Naive thymus-derived CD8-positive, alpha-beta T cell (primary cell): ENCODE results near the gene UTP15. TPM values are rescaled to one million over a fixed set of nuclear protein-coding genes. Genes with fewer than 3 reads are reported as not detected.

Experiments used
- ATAC-seq, 2 donors: fragments of 150-1000 bp; cut with Tn5 transposase in 1 of 2; sonication (Bioruptor Pico), chemical (Tn5 transposase) in 1 of 2; 1 replicate in 1 of 2; 2 replicates in 1 of 2; pipeline ENCODE4 v1.10.0; 2021; ENCODE audit warnings: mild to moderate bottlenecking in 2 of 2, moderate library complexity in 2 of 2
- POLR2A ChIA-PET: fragments of 350-600 bp; sonication (Branson Sonifier 250); formaldehyde crosslinking; loops from one replicate; lab custom pipeline; 2021; ENCODE audit warnings: antibody characterized with exemption; lab: Charles Lee
- DNase-seq, 10 donors: peaks; one replicate each; pipeline versions ENCODE4 v3.0.0 to v3.0.0-alpha.2; 2020 to 2022
- H3K27ac Mint-ChIP-seq, 10 donors: one replicate each; pipeline ENCODE4 v1.8.0; 2020 to 2022; ENCODE audit warnings: mild to moderate bottlenecking in 10 of 10, mixed read lengths in 10 of 10, moderate library complexity in 4 of 10, inconsistent platforms in 1 of 10
- H3K27me3 Mint-ChIP-seq, 5 donors: one replicate each; pipeline ENCODE4 v1.8.0; 2021 to 2022; ENCODE audit warnings: mixed read lengths in 5 of 5
- H3K36me3 Mint-ChIP-seq, 3 donors: one replicate each; pipeline ENCODE4 v1.8.0; 2020 to 2022; ENCODE audit warnings: mixed read lengths in 3 of 3, mild to moderate bottlenecking in 2 of 3, inconsistent platforms in 1 of 3
- H3K4me1 Mint-ChIP-seq, 4 donors: one replicate each; pipeline ENCODE4 v1.8.0; 2021 to 2022; ENCODE audit warnings: mixed read lengths in 4 of 4
- H3K4me3 Mint-ChIP-seq, 10 donors: one replicate each; pipeline ENCODE4 v1.8.0; 2020 to 2022; ENCODE audit warnings: mild to moderate bottlenecking in 10 of 10, mixed read lengths in 10 of 10, moderate library complexity in 6 of 10, inconsistent platforms in 1 of 10
- H3K9me3 Mint-ChIP-seq, 9 donors: one replicate each; pipeline ENCODE4 v1.8.0; 2020 to 2022; ENCODE audit warnings: mixed read lengths in 9 of 9, mild to moderate bottlenecking in 3 of 9, inconsistent platforms in 1 of 9, moderate library complexity in 1 of 9
- polyA plus RNA-seq, 3 donors: library from polyadenylated mRNA; unstranded; fragments of 300-500 nt; fragmentation: Illumina TruSeq; gene quantifications; one replicate each; pipeline ENCODE4 v1.2.3, GENCODE V29; 2021
- total RNA-seq, 8 experiments: library from RNA in 2 of 8; stranded (reverse) in 2 of 8; gene quantifications; one replicate each; pipeline ENCODE4 v1.2.3 and lab custom pipeline; 2021 to 2026

The UTP15 gene
- total RNA-seq (10 to 100 TPM; 28.1 to 32.9 TPM), polyA plus RNA-seq (1 to 10 TPM; 5.3 to 9.8 (median 7.9) TPM), total RNA-seq (lab: John Stamatoyannopoulos, UW) (31.7 to 131 (median 49.1) reads per million in 6 experiments)

DNA sequence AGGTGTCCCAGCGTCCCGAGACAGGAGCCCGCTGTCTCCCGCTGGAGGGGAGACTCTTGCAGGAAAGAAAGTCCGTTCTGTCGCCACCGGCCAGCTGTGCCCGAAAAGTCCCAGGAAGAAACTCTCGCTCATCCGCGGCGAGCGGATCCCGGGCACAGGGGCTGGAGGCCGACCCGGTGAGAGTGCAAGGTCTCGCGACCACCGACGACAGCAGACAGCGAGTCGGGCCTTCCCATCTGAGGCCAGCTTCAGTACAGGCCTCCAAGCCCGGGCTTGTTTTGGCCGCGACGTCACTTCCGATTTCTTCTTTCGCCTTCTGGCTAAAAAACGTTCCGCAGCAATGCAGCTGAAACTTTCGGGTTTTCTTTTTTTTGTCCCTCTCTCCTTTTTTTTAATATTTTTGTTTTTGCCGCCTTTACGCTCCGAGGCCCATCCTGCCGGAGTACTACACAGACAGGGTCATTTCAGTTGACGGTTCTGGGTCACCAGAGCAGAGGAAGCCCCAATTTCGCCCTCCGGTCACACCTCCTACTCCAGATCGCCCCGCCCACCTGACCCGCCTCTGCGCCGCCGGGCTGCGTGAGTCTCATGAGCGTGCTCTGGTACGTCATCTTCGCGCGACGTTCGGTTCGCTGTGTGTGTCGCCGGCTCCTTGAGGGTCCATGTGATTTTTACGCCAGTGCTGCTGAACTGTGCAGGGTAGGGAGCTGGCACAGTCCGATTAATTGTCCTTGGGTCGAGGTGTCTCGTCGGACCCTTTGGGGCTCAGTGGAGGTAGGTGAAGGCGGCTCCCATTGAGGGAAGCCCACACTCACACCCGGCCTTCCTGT lies at the start of gene UTP15, which contains the start of gene ANKRA2:
Gene UTP15 (plus strand): TSS at position 605 of the 830 bp plus-strand sequence. CDS start 1,602 bp downstream, outside the sequence.
Gene ANKRA2 (minus strand): TSS at position 501 of the 830 bp plus-strand sequence. CDS start 2,758 bp downstream, outside the sequence.
- Mint-ChIP-seq H3K36me3 (peaks cover 5 to 41% (median 12%) of the 10 kb centered on the region in 3 donors), H3K4me3 (peak within 1 kb of the TSS; percentile 89 to 100 (median 98)), H3K27ac (peak within 1 kb of the TSS; percentile 97 to 100 (median 99)), H3K9me3 (no peaks in the 10 kb centered on the region), H3K4me1 (peaks cover 18 to 60% (median 52%) of the 10 kb centered on the region in 4 donors), H3K27me3 (peaks cover 0 to 3% (median 0%) of the 10 kb centered on the region in 5 donors)
- POLR2A ChIA-PET = interaction anchor here (0.6 to 3.0 kb wide), 3 partner anchors 26 to 67 kb away, joined by 3 to 36 read pairs (median 8); partner anchors contain the start of gene BTF3
- DNase-seq = peak; percentile 96 to 99 (median 98)
- ATAC-seq = peak; percentile 91

DNA sequence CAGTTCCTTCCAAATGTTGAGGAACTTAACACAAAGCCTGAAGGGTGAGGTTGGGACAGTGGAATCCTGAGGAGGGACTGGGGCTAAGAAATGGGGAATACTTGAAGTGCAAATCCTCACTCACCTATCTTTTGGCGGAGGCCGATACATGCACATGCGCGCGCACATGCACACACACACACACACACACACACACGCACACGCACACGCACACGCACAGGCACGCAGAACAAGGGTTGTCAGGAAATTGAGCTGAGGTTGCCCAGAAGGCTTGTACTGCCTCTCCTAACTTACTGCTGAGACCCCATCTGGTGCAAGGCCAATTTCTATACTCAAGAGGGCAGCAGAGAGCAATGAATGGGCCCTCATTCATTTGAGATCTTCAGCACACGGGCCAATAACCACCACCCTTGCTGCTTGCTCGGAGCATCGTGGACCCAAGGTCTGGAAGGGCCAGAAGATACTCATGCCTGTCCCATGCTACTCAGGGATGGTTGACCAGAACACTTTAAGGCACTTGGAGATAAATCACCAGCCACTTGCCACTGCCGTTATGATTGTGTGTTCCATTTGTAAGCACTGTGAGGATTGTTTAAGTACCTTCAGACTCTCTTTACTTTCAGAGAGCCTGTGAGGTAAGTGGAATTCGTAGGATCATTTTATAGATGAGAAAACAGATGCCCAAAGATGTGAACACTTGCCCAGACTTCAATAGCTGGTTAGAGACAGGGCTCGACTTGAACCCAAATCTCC lies 45.8 kb upstream of the UTP15 start:
- no peaks in the 10 kb centered on the region for H3K9me3 Mint-ChIP-seq
- no peaks in the 10 kb centered on the region for H3K36me3 Mint-ChIP-seq
- peak; percentile 99 for ATAC-seq
- POLR2A ChIA-PET = interaction anchor here (1.4 kb wide), 1 partner anchor 17 kb away, joined by 3 read pairs; no protein-coding TSS in a partner anchor
- H3K4me3 Mint-ChIP-seq = peak overlapping the region; percentile 15 to 82 (median 56)
- H3K4me1 Mint-ChIP-seq = peaks cover 5 to 10% (median 8%) of the 10 kb centered on the region in 4 donors
- DNase-seq = peak; percentile 21 to 83 (median 76)
- H3K27ac Mint-ChIP-seq = peak overlapping the region in 8 of 10 donors; percentile 9 to 88 (median 54)
- H3K27me3 Mint-ChIP-seq = peaks cover 0 to 1% (median 0%) of the 10 kb centered on the region in 5 donors

DNA sequence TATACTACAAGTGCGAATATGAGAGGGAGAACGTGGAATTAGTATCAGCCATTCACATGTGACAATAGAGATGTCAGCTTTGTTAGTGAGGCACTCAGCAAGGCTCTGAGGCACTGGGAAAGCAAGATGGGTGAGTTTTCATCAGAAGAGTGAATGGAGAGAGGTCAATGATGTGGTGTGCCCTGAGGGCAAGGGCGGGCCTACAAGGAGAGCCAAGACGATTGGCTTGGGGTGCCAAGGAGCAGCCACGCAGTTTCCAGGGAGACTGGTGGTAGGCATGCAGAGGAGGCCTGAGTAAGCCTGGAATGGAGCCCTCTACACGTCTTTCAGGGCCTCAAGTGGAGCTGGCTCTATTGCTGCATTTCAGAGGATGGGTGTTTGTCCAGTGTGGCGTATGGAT lies 42.6 kb upstream of the UTP15 start:
- no peak overlapping the region for H3K27ac Mint-ChIP-seq
- H3K9me3 Mint-ChIP-seq = no peaks in the 10 kb centered on the region
- no peaks in the 10 kb centered on the region for H3K36me3 Mint-ChIP-seq
- H3K4me1 Mint-ChIP-seq = peaks cover 5 to 10% (median 8%) of the 10 kb centered on the region in 4 donors
- ATAC-seq = no peak
- DNase-seq = no peak
- H3K4me3 Mint-ChIP-seq = no peak overlapping the region
- H3K27me3 Mint-ChIP-seq = peaks cover 3 to 10% (median 4%) of the 10 kb centered on the region in 5 donors
- POLR2A ChIA-PET = no interaction called here

GRCh38 chr5:73523861-73524260 lies 41.7 kb upstream of the UTP15 start:
- DNase-seq = no peak
- ATAC-seq = no peak
- no peak overlapping the region for H3K4me3 Mint-ChIP-seq
- H3K9me3 Mint-ChIP-seq = no peaks in the 10 kb centered on the region
- no peak overlapping the region for H3K27ac Mint-ChIP-seq
- POLR2A ChIA-PET = no interaction called here
- peaks cover 3 to 10% (median 6%) of the 10 kb centered on the region in 5 donors for H3K27me3 Mint-ChIP-seq
- peaks cover 5 to 10% (median 8%) of the 10 kb centered on the region in 4 donors for H3K4me1 Mint-ChIP-seq
- H3K36me3 Mint-ChIP-seq = no peaks in the 10 kb centered on the region

- H3K9me3 Mint-ChIP-seq = no peaks in the 10 kb centered on the region
- H3K27me3 Mint-ChIP-seq = peaks cover 4 to 12% (median 7%) of the 10 kb centered on the region in 5 donors
- ATAC-seq (no peak), DNase-seq (no peak)
- no peak overlapping the region for H3K27ac Mint-ChIP-seq
- H3K4me3 Mint-ChIP-seq = no peak overlapping the region
- POLR2A ChIA-PET = no interaction called here
- H3K36me3 Mint-ChIP-seq = no peaks in the 10 kb centered on the region
- H3K4me1 Mint-ChIP-seq = no peaks in the 10 kb centered on the region
Observed at GRCh38 chr5:73525606-73526203, 39.8 kb upstream of the UTP15 start.

DNA sequence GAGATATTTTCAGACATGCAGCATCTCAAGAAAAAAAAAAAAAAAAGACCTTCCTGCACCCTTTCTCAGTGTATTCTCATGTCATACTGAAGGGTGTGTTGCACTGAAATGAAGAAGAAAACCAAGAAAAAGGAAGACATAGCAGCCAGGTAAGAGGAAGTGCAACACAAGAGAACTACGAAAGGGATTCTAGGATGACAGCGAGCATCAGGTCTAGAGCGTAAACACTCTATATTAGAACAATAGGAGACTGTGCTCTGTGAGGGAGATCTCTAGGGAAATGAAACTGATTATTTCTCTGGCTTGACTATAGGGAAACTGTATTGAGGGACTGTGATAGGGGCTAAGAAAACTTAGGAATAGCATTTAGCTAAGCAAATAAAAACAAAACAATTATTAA lies 37.3 kb upstream of the UTP15 start:
- Mint-ChIP-seq H3K27me3 (peaks cover 11 to 22% (median 19%) of the 10 kb centered on the region in 5 donors), H3K4me1 (no peaks in the 10 kb centered on the region), H3K36me3 (no peaks in the 10 kb centered on the region), H3K27ac (no peak overlapping the region), H3K9me3 (no peaks in the 10 kb centered on the region), H3K4me3 (no peak overlapping the region)
- ATAC-seq (no peak), DNase-seq (no peak)
- POLR2A ChIA-PET = no interaction called here

DNA sequence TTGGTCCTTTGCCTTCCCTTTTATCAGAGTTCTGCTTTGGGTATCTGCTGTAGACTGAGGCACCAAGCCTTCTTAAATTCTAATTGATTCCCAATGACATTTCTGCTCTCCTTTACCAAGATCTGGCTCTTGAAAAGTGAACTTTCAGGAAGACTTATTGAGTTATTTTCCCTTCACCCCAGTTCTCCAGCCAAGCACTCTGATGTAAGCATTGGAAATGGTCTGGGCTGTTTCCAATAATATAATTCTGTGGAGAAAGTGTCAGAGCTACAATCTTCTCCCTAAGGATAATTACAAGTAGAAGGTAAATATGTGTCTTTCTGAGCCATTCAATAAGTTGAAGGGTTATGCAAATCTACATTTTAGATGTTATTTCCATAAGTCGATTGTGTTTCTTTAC lies 36.5 kb upstream of the UTP15 start:
- Mint-ChIP-seq H3K36me3 (no peaks in the 10 kb centered on the region), H3K4me1 (no peaks in the 10 kb centered on the region), H3K27ac (no peak overlapping the region), H3K4me3 (no peak overlapping the region), H3K27me3 (peaks cover 12 to 27% (median 20%) of the 10 kb centered on the region in 5 donors), H3K9me3 (no peaks in the 10 kb centered on the region)
- POLR2A ChIA-PET = no interaction called here
- ATAC-seq (no peak), DNase-seq (no peak)

GRCh38 chr5:73531356-73531755 lies 34.2 kb upstream of the UTP15 start:
- Mint-ChIP-seq H3K4me1 (no peaks in the 10 kb centered on the region), H3K36me3 (no peaks in the 10 kb centered on the region), H3K27ac (peak overlapping the region in 1 of 10 donors; percentile 6), H3K4me3 (no peak overlapping the region), H3K9me3 (no peaks in the 10 kb centered on the region), H3K27me3 (peaks cover 10 to 44% (median 23%) of the 10 kb centered on the region in 5 donors)
- POLR2A ChIA-PET = no interaction called here
- no peak for DNase-seq
- no peak for ATAC-seq

GRCh38 chr5:73532195-73532594 lies 33.3 kb upstream of the UTP15 start:
- Mint-ChIP-seq H3K27me3 (peaks cover 9 to 40% (median 22%) of the 10 kb centered on the region in 5 donors), H3K4me3 (no peak overlapping the region), H3K9me3 (no peaks in the 10 kb centered on the region), H3K36me3 (no peaks in the 10 kb centered on the region), H3K27ac (no peak overlapping the region), H3K4me1 (no peaks in the 10 kb centered on the region)
- POLR2A ChIA-PET = no interaction called here
- no peak for DNase-seq
- no peak for ATAC-seq

GRCh38 chr5:73534011-73534644 lies 31.4 kb upstream of the UTP15 start:
- DNase-seq = no peak
- no peaks in the 10 kb centered on the region for H3K9me3 Mint-ChIP-seq

DNA sequence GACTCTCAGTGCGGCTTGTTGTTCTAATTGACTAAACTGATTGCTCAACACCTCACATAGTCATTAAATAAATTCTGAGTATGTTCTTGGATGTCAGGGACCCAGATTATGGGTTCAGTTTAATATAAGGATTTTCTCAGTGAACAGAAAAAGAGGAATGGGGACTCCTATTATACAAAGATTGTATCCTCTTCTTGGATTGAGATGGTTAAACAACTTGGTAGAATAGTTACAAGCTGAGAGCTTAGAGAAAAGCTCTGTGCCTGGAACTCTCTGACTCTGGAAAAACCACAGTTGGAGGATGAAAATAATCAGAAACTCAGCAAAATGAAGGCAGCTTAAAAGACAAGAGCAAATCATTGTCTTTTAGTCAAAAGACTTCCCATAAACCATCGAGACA lies 30.6 kb upstream of the UTP15 start:
- Mint-ChIP-seq H3K27ac (peak overlapping the region in 1 of 10 donors; percentile 23), H3K4me3 (no peak overlapping the region), H3K9me3 (no peaks in the 10 kb centered on the region), H3K36me3 (no peaks in the 10 kb centered on the region), H3K27me3 (peaks cover 10 to 43% (median 21%) of the 10 kb centered on the region in 5 donors), H3K4me1 (no peaks in the 10 kb centered on the region)
- POLR2A ChIA-PET = no interaction called here
- DNase-seq (no peak), ATAC-seq (no peak)

More at GRCh38 chr5:73534011-73534644, 31.4 kb upstream of the UTP15 start:
- no peak for ATAC-seq
- Mint-ChIP-seq H3K36me3 (no peaks in the 10 kb centered on the region), H3K4me3 (no peak overlapping the region), H3K4me1 (no peaks in the 10 kb centered on the region), H3K27me3 (peaks cover 5 to 38% (median 19%) of the 10 kb centered on the region in 5 donors), H3K27ac (peak overlapping the region in 1 of 10 donors; percentile 58)
- POLR2A ChIA-PET = no interaction called here

DNA sequence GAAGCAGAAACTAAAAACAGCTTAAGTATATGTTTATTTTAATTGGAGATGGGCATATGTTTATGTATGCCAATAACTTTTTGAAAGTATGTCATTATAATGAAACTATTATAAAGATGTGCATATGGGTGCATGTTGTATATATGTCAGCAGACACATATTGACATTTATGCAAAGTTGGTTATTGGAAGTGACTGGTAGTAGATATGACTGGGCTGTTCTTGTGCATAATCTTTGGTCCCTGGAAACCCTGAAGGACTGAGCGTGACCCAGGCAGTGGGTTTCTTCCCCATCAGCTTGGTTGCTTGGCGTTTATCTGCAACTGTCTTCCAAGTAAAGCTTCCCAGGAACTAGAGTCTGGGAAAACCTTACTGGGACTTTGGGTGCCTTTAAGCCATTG lies 25.8 kb upstream of the UTP15 start:
- POLR2A ChIA-PET = interaction anchor here (1.1 kb wide), 1 partner anchor 26 kb away, joined by 3 read pairs; the partner anchor contains the start of genes ANKRA2 and UTP15
- no peak overlapping the region for H3K27ac Mint-ChIP-seq
- no peaks in the 10 kb centered on the region for H3K4me1 Mint-ChIP-seq

More for the DNA sequence above, 25.8 kb upstream of the UTP15 start:
- Mint-ChIP-seq H3K4me3 (no peak overlapping the region), H3K36me3 (no peaks in the 10 kb centered on the region), H3K9me3 (no peaks in the 10 kb centered on the region), H3K27me3 (peaks cover 14 to 42% (median 31%) of the 10 kb centered on the region in 5 donors)
- no peak for ATAC-seq
- DNase-seq = no peak
